Stomach (tissue), 9 donors: ENCODE measurements around the gene DDX31. TPM values are rescaled to one million over a fixed set of nuclear protein-coding genes. Genes with fewer than 3 reads are reported as not detected.

Source experiments
- DNase-seq, 2 donors: peaks; one replicate each; pipeline versions ENCODE4 v3.0.0 to v3.0.0-alpha.2; 2013 to 2019
- H3K27ac ChIP-seq, 5 donors: fragments of 200-600 bp in 4 of 5; sonication (generic) in 4 of 5; one replicate each; pipeline ENCODE4 v1.5.1; 2013 to 2019; ENCODE audit warnings: mild to moderate bottlenecking in 1 of 5, moderate library complexity in 1 of 5
- H3K27me3 ChIP-seq, 3 donors: fragments of 200-600 bp; sonication (generic); one replicate each; pipeline ENCODE4 v1.5.1; 2017 to 2019; ENCODE audit warnings: mixed run types in 1 of 3
- H3K36me3 ChIP-seq, 4 donors: fragments of 200-600 bp; sonication (generic); 1 replicate in 3 of 4; 2 replicates in 1 of 4; pipeline ENCODE4 v1.5.1; 2016 to 2019
- H3K4me1 ChIP-seq, 4 donors: fragments of 200-600 bp; sonication (generic); one replicate each; pipeline ENCODE4 v1.5.1; 2016 to 2019
- H3K4me3 ChIP-seq, 4 donors: fragments of 200-600 bp; sonication (generic) in 3 of 4; one replicate each; pipeline ENCODE4 v1.5.1; 2016 to 2019; ENCODE audit warnings: mild to moderate bottlenecking in 1 of 4
- H3K9me3 ChIP-seq, 4 donors: fragments of 200-600 bp; sonication (generic); one replicate each; pipeline ENCODE4 v1.5.1; 2016 to 2019
- EP300 ChIP-seq: sonication (generic); formaldehyde crosslinking; IDR thresholded peaks from one replicate; pipeline ENCODE4 v1.6.1; 2017; ENCODE audit warnings: antibody characterized with exemption
- POLR2A ChIP-seq, 4 donors: fragments of 450-650 bp; IDR thresholded peaks; one replicate each; pipeline ENCODE4 v1.6.1; 2016; ENCODE audit warnings: antibody characterized with exemption in 4 of 4, control low read depth in 2 of 4, mild to moderate bottlenecking in 1 of 4, moderate library complexity in 1 of 4
- POLR2AphosphoS5 ChIP-seq, 3 donors: sonication (generic); formaldehyde crosslinking; IDR thresholded peaks; one replicate each; pipeline ENCODE4 v1.6.1; 2016; ENCODE audit warnings: antibody characterized with exemption in 3 of 3
- WGBS, 5 donors: extraction: QIAGEN DNeasy Blood & Tissue Kit in 3 of 5; methylation state at CpG; one replicate each; pipeline versions ENCODE4 v1.1.5 to v1.1.7; 2013 to 2018; 5-methylcytosine and 5-hydroxymethylcytosine counted together
- intact Hi-C: fragments of 100-400 bp; cut with DNase I; formaldehyde crosslinking; loops from one replicate; pipeline ENCODE4 v1.15.1; 2023; ENCODE audit warnings: low total_unique reads
- polyA plus RNA-seq, 3 donors: library from polyadenylated mRNA; stranded (reverse); fragments of 200-250 nt; gene quantifications; one replicate each; pipeline ENCODE4 v1.2.3, GENCODE V29; 2013
- total RNA-seq, 5 donors: library from RNA; depleted of rRNA; stranded (reverse); fragments of >200 nt; gene quantifications; one replicate each; pipeline versions ENCODE4 v1.1.0 to v1.2.3, GENCODE V29; 2014 to 2016
- TF ChIP-seq, protein P1 (sequence below), 7 experiments: fragments of 450-650 bp in 4 of 7; fragments of 200-600 bp in 3 of 7; sonication (generic) in 3 of 7; IDR thresholded peaks; one replicate each; pipeline ENCODE4 v1.5.1; 2016 to 2019; ENCODE audit warnings: antibody characterized with exemption in 7 of 7, control low read depth in 2 of 7, mild to moderate bottlenecking in 1 of 7
- donor health status: healthy with polysubstance abuse.
- donor health status: Bipolar disorder and iron deficiency.
- donor health status: healthy.

The DDX31 gene
- total and polyA plus RNA-seq, 8 donors = 3.1 to 26.8 (median 5.8) TPM

GRCh38 chr9:132651259-132651658 lies 18.5 kb downstream of the DDX31 start:
- no peaks in the 10 kb centered on the region for H3K9me3 ChIP-seq
- peak in 1 of 2 donors; percentile 73 for DNase-seq
- H3K27ac ChIP-seq = no peak overlapping the region
- H3K4me1 ChIP-seq = no peaks in the 10 kb centered on the region
- H3K4me3 ChIP-seq = no peak overlapping the region
- intact Hi-C loops = no loop called here
- 61 to 78% (median 77%) methylated on average over 6 of the region's 6 CpGs for WGBS, 5 donors
- H3K27me3 ChIP-seq = no peaks in the 10 kb centered on the region
- TF ChIP-seq, protein P1, sequence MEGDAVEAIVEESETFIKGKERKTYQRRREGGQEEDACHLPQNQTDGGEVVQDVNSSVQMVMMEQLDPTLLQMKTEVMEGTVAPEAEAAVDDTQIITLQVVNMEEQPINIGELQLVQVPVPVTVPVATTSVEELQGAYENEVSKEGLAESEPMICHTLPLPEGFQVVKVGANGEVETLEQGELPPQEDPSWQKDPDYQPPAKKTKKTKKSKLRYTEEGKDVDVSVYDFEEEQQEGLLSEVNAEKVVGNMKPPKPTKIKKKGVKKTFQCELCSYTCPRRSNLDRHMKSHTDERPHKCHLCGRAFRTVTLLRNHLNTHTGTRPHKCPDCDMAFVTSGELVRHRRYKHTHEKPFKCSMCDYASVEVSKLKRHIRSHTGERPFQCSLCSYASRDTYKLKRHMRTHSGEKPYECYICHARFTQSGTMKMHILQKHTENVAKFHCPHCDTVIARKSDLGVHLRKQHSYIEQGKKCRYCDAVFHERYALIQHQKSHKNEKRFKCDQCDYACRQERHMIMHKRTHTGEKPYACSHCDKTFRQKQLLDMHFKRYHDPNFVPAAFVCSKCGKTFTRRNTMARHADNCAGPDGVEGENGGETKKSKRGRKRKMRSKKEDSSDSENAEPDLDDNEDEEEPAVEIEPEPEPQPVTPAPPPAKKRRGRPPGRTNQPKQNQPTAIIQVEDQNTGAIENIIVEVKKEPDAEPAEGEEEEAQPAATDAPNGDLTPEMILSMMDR (IDR thresholded peaks at IDR 0.05) = peak in 1 of 7 experiments; percentile 25
- TF ChIP-seq POLR2AphosphoS5 (IDR thresholded peaks at IDR 0.05) = no peak
- H3K36me3 ChIP-seq = peaks cover 51 to 86% (median 82%) of the 10 kb centered on the region in 4 donors

DNA sequence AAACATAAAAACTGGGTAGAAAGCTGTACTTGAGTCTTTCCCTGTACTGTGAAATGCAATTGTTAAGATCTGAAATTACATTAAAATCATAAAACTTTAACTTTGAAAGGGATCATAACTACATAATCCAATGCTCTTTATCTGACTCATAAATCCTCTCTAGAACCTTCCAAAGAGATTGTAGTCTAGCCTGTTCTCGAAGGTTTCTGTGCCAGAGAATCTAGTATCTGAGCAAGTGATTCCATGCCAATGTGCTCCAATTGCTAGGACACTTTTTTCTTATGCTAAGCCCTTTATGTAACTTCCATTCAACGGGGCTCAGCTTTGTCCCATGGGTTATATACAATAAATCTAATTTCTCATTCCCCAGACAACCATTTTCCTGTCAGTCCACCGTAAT lies 21.1 kb downstream of the DDX31 start:
- H3K27me3 ChIP-seq = no peaks in the 10 kb centered on the region
- no peak for DNase-seq
- peaks cover 66 to 91% (median 89%) of the 10 kb centered on the region in 4 donors for H3K36me3 ChIP-seq
- TF ChIP-seq, protein P1 (IDR thresholded peaks at IDR 0.05) = no peak
- no peak for TF ChIP-seq POLR2AphosphoS5 (IDR thresholded peaks at IDR 0.05)
- no peak for TF ChIP-seq POLR2A (IDR thresholded peaks at IDR 0.05)
- no peak for TF ChIP-seq EP300
- H3K4me3 ChIP-seq = no peak overlapping the region
- no peak overlapping the region for H3K27ac ChIP-seq
- no peaks in the 10 kb centered on the region for H3K9me3 ChIP-seq
- H3K4me1 ChIP-seq = no peaks in the 10 kb centered on the region
- intact Hi-C loops = no loop called here
- 80 to 89% (median 86%) methylated on average over 3 of the region's 3 CpGs for WGBS, 5 donors

DNA sequence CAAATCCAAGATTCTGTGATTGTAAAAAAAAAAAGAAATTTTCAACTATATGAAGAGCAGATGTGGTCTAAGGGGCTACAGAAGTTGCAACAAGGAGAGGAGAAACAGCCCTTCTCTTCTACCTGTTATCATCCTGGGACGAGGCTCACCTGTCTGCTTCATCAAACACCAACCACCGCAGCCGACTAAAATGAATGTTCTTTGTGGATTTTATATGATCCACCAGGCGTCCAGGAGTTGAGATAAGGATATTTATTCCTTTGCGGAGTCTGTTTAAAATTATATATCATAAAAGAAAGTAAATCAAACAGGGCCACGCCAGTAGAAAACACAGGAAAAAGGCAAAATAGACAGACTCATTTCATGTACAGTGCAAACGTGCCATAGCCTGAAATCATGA lies 21.5 kb downstream of the DDX31 start:
- Histone ChIP-seq H3K4me3 (no peak overlapping the region), H3K4me1 (no peaks in the 10 kb centered on the region), H3K27ac (no peak overlapping the region), H3K36me3 (peaks cover 66 to 95% (median 93%) of the 10 kb centered on the region in 4 donors), H3K27me3 (no peaks in the 10 kb centered on the region), H3K9me3 (no peaks in the 10 kb centered on the region)
- intact Hi-C loops = no loop called here
- DNase-seq = no peak
- TF ChIP-seq EP300 = no peak
- TF ChIP-seq POLR2A (IDR thresholded peaks at IDR 0.05) = no peak
- TF ChIP-seq, protein P1 (IDR thresholded peaks at IDR 0.05) = no peak
- no peak for TF ChIP-seq POLR2AphosphoS5 (IDR thresholded peaks at IDR 0.05)
- WGBS, 5 donors = 71 to 89% (median 78%) methylated on average over 7 of the region's 7 CpGs

DNA sequence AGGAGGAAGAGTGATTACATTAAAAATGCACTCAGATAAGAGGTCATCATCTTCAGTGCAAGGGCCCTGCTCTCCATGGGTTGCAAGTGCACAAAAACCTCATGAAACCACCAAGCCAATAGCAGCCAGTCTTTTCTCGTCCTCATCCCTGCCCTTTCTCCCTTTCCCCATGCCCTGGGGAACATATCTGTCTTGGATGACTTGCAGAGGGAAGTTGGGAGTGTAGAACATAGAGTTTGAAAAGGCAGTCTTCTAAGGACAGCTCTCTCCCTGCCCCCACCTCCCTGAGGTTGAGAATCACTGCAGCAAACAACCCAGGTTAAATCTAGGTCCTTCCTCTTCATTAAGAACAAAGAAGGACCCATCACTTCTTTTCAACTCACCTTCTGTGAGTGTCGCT lies 22.0 kb downstream of the DDX31 start:
- Histone ChIP-seq H3K4me1 (no peaks in the 10 kb centered on the region), H3K4me3 (no peak overlapping the region), H3K27me3 (no peaks in the 10 kb centered on the region), H3K27ac (no peak overlapping the region), H3K36me3 (peaks cover 66 to 99% (median 98%) of the 10 kb centered on the region in 4 donors), H3K9me3 (no peaks in the 10 kb centered on the region)
- intact Hi-C loops = no loop called here
- DNase-seq = no peak
- 78 to 97% (median 93%) methylated on average over 2 of the region's 2 CpGs for WGBS, 5 donors
- TF ChIP-seq EP300 = no peak
- no peak for TF ChIP-seq POLR2A (IDR thresholded peaks at IDR 0.05)

DNA sequence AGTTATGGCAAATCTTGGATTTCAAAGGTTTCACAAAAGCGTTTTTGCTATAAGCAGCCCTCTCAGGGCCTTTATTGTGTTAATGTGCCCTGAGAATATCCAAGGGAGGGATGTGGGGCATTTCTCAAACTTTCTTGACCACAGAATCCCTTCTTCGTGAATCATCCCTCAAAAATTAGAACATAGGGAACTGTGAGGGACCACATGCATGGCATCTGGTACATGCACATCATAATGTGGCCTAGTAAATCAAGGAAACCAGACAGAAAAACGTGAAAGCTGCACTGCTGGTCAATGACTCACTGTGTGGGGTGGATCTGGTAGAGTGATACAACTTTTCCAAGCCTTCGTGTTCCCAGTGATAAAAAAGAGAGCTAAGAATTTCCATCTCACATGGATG lies 22.4 kb downstream of the DDX31 start:
- WGBS, 5 donors = 80 to 88% (median 83%) methylated on average over 4 of the region's 4 CpGs
- Histone ChIP-seq H3K4me1 (no peaks in the 10 kb centered on the region), H3K9me3 (no peaks in the 10 kb centered on the region), H3K27me3 (no peaks in the 10 kb centered on the region), H3K27ac (no peak overlapping the region), H3K36me3 (peaks cover 61 to 100% (median 98%) of the 10 kb centered on the region in 4 donors), H3K4me3 (no peak overlapping the region)
- DNase-seq = no peak
- intact Hi-C loops = no loop called here
- TF ChIP-seq, protein P1 (IDR thresholded peaks at IDR 0.05) = no peak
- TF ChIP-seq EP300 = no peak
- no peak for TF ChIP-seq POLR2AphosphoS5 (IDR thresholded peaks at IDR 0.05)
- no peak for TF ChIP-seq POLR2A (IDR thresholded peaks at IDR 0.05)
